ENCODE data around the gene NEMP2. TPM values are rescaled to one million over a fixed set of nuclear protein-coding genes. Genes with fewer than 3 reads are reported as not detected.

The NEMP2 gene
- polyA plus RNA-seq, 2 of the 4 experiments (the other 2 are of a cell fraction) = 7.1 to 22.0 TPM

DNA sequence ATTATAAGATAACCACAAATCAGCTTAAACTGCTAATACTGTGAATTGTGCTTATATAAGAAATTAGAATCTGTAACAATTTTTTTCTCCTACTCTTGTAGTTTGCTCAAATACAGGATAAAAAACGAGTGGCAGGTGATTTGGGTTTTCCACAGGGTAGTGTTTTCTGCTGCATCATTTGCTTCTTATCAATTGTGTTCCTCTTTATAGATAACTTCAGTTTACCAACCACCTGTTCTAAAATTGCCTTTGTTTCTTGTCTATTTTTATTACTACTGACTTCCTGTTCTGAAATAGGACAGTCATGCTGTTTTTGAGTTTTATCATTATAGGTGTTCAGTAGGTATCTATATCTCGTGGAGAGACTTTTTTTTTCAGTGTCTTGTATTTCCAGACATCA, 69.5 kb downstream of the NEMP2 start:
- no peaks in the 10 kb centered on the region for H3K9me3 ChIP-seq
- FAIRE-seq (no peak), DNase-seq (ENCODE audit: low read depth in 1 of 2, low spot score in 1 of 2) (no peak), ATAC-seq (no peak)
- H3K4me2 ChIP-seq = no peak overlapping the region
- H3K4me1 ChIP-seq = peaks cover 37% of the 10 kb centered on the region
- POLR2A ChIA-PET = no interaction called here
- 59% methylated on average over 2 of the region's 2 CpGs for WGBS (ENCODE audit: missing lambda C conversion rate)
- H3K4me3 ChIP-seq = no peak overlapping the region
- CTCF ChIA-PET = no interaction called here
- TF ChIP-seq, protein P1, sequence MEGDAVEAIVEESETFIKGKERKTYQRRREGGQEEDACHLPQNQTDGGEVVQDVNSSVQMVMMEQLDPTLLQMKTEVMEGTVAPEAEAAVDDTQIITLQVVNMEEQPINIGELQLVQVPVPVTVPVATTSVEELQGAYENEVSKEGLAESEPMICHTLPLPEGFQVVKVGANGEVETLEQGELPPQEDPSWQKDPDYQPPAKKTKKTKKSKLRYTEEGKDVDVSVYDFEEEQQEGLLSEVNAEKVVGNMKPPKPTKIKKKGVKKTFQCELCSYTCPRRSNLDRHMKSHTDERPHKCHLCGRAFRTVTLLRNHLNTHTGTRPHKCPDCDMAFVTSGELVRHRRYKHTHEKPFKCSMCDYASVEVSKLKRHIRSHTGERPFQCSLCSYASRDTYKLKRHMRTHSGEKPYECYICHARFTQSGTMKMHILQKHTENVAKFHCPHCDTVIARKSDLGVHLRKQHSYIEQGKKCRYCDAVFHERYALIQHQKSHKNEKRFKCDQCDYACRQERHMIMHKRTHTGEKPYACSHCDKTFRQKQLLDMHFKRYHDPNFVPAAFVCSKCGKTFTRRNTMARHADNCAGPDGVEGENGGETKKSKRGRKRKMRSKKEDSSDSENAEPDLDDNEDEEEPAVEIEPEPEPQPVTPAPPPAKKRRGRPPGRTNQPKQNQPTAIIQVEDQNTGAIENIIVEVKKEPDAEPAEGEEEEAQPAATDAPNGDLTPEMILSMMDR (IDR thresholded peaks at IDR 0.05) = no peak
- TF ChIP-seq CHD2 (IDR thresholded peaks at IDR 0.05; ENCODE audit: low read length, partially characterized antibody) = no peak
- TF ChIP-seq MAFK (IDR thresholded peaks at IDR 0.05; ENCODE audit: partially characterized antibody) = no peak
- TF ChIP-seq, protein P2, sequence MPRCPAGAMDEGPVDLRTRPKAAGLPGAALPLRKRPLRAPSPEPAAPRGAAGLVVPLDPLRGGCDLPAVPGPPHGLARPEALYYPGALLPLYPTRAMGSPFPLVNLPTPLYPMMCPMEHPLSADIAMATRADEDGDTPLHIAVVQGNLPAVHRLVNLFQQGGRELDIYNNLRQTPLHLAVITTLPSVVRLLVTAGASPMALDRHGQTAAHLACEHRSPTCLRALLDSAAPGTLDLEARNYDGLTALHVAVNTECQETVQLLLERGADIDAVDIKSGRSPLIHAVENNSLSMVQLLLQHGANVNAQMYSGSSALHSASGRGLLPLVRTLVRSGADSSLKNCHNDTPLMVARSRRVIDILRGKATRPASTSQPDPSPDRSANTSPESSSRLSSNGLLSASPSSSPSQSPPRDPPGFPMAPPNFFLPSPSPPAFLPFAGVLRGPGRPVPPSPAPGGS (IDR thresholded peaks at IDR 0.05) = no peak
- TF ChIP-seq EHMT2 (IDR thresholded peaks at IDR 0.05; ENCODE audit: low read depth) = no peak
- TF ChIP-seq RARB (CRISPR knock-in tag; IDR thresholded peaks at IDR 0.05) = no peak
- TF ChIP-seq RCOR1 (IDR thresholded peaks at IDR 0.05; ENCODE audit: low read depth, low read length) = no peak
- no peak for TF ChIP-seq CBX8 (IDR thresholded peaks at IDR 0.05)
- TF ChIP-seq EHF (CRISPR knock-in tag; IDR thresholded peaks at IDR 0.05) = no peak
- TF ChIP-seq HOXA7 (CRISPR knock-in tag; IDR thresholded peaks at IDR 0.05) = no peak
- TF ChIP-seq CBX2 (IDR thresholded peaks at IDR 0.05; ENCODE audit: borderline replicate concordance, low read depth) = no peak
- no peak for TF ChIP-seq FOSB (CRISPR knock-in tag; IDR thresholded peaks at IDR 0.05)
- no peak for TF ChIP-seq BHLHE40 (IDR thresholded peaks at IDR 0.05; ENCODE audit: low read depth, low read length)
- TF ChIP-seq, protein P3, sequence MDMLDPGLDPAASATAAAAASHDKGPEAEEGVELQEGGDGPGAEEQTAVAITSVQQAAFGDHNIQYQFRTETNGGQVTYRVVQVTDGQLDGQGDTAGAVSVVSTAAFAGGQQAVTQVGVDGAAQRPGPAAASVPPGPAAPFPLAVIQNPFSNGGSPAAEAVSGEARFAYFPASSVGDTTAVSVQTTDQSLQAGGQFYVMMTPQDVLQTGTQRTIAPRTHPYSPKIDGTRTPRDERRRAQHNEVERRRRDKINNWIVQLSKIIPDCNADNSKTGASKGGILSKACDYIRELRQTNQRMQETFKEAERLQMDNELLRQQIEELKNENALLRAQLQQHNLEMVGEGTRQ (IDR thresholded peaks at IDR 0.05) = no peak
- TF ChIP-seq ZSCAN20 (CRISPR knock-in tag; IDR thresholded peaks at IDR 0.05) = no peak
- TF ChIP-seq ZNF302 (CRISPR knock-in tag; IDR thresholded peaks at IDR 0.05) = no peak
- no peak overlapping the region for H3K27ac ChIP-seq

DNA sequence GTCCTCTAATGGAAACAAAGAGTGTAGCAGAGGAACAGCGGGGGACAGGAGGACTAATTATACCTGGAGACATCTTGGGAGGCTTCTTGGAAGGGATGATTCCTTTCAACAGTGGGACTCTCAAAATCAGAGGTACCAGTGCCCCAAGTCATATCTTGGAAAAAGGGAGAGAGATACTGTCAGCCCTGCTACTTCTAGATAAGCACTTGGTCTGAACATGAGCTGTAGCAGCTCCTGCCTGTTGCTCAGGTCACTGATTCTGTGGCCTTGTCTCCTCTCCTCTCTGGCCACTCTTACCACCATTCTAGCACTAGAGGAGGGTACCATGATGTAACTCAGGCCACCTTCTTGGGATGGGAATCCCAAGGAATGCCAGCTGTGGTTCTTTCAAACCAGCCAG, 71.9 kb downstream of the NEMP2 start:
- Histone ChIP-seq H3K27ac (no peak overlapping the region), H3K4me3 (no peak overlapping the region), H3K4me2 (no peak overlapping the region), H3K4me1 (peaks cover 12% of the 10 kb centered on the region), H3K9me3 (no peaks in the 10 kb centered on the region)
- ChIA-PET CTCF (no interaction called here), POLR2A (no interaction called here)
- no peak for ATAC-seq
- TF ChIP-seq POLR2AphosphoS2 (conservative IDR thresholded peaks at IDR 0.05; ENCODE audit: low read length) (no peak), MAFK (IDR thresholded peaks at IDR 0.05; ENCODE audit: partially characterized antibody) (no peak), EHF (CRISPR knock-in tag; IDR thresholded peaks at IDR 0.05) (no peak), HEYL (CRISPR knock-in tag; IDR thresholded peaks at IDR 0.05) (no peak), FOSB (CRISPR knock-in tag; IDR thresholded peaks at IDR 0.05) (no peak)
- TF ChIP-seq, protein P3 (IDR thresholded peaks at IDR 0.05) = no peak
- TF ChIP-seq, protein P2 (IDR thresholded peaks at IDR 0.05) = no peak
- TF ChIP-seq, protein P4, sequence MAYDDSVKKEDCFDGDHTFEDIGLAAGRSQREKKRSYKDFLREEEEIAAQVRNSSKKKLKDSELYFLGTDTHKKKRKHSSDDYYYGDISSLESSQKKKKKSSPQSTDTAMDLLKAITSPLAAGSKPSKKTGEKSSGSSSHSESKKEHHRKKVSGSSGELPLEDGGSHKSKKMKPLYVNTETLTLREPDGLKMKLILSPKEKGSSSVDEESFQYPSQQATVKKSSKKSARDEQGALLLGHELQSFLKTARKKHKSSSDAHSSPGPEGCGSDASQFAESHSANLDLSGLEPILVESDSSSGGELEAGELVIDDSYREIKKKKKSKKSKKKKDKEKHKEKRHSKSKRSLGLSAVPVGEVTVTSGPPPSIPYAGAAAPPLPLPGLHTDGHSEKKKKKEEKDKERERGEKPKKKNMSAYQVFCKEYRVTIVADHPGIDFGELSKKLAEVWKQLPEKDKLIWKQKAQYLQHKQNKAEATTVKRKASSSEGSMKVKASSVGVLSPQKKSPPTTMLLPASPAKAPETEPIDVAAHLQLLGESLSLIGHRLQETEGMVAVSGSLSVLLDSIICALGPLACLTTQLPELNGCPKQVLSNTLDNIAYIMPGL (CRISPR knock-in tag; IDR thresholded peaks at IDR 0.05; ENCODE audit: borderline replicate concordance) = no peak
- TF ChIP-seq, protein P5, sequence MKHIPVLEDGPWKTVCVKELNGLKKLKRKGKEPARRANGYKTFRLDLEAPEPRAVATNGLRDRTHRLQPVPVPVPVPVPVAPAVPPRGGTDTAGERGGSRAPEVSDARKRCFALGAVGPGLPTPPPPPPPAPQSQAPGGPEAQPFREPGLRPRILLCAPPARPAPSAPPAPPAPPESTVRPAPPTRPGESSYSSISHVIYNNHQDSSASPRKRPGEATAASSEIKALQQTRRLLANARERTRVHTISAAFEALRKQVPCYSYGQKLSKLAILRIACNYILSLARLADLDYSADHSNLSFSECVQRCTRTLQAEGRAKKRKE (CRISPR knock-in tag; IDR thresholded peaks at IDR 0.05; ENCODE audit: low read depth) = no peak
- TF ChIP-seq, protein P6, sequence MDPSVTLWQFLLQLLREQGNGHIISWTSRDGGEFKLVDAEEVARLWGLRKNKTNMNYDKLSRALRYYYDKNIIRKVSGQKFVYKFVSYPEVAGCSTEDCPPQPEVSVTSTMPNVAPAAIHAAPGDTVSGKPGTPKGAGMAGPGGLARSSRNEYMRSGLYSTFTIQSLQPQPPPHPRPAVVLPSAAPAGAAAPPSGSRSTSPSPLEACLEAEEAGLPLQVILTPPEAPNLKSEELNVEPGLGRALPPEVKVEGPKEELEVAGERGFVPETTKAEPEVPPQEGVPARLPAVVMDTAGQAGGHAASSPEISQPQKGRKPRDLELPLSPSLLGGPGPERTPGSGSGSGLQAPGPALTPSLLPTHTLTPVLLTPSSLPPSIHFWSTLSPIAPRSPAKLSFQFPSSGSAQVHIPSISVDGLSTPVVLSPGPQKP (IDR thresholded peaks at IDR 0.05; ENCODE audit: low read depth, low read length) = no peak
- DNase-seq (ENCODE audit: low read depth in 1 of 2, low spot score in 1 of 2) = no peak
- FAIRE-seq = no peak
- WGBS (ENCODE audit: missing lambda C conversion rate) = 88% methylated on average over 1 of the region's 1 CpG

All from A549 (cell line).